HG02759 (cell line): ENCODE data around the gene MORC2.

Experiments used
- ATAC-seq: cut with Tn5 transposase; IDR thresholded peaks from one replicate; pipeline ENCODE4 v1.9.1; 2021; ENCODE audit warnings: mild to moderate bottlenecking, moderate library complexity; ENCODE audit not compliant: unreplicated experiment

The MORC2 gene

GRCh38 chr22:30968015-30968923 lies at the start of gene MORC2:
TSS of gene MORC2 (minus strand) at chr22:30968774. CDS start at chr22:30967889, 885 bp downstream.
- ATAC-seq: peak; percentile 27

DNA sequence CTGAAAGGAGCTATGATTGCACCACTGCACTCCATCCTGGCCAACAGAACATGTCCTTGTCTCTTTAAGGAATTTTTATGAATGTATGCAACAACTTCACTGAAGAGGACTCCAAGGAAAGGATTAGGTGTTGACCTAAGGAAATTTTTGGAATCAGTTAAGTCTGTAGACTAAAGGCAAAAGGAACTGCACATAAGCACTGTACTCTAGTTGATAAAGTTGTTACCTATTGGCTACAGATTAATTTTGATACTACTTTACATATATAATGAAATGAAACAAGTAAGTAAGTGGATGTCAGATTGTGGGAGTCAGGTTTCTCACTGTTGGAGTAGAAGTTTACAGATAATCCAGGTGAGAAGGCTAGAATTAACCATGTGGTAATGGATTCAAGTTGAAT lies 37.0 kb upstream of the MORC2 start:
- no peak for ATAC-seq

DNA sequence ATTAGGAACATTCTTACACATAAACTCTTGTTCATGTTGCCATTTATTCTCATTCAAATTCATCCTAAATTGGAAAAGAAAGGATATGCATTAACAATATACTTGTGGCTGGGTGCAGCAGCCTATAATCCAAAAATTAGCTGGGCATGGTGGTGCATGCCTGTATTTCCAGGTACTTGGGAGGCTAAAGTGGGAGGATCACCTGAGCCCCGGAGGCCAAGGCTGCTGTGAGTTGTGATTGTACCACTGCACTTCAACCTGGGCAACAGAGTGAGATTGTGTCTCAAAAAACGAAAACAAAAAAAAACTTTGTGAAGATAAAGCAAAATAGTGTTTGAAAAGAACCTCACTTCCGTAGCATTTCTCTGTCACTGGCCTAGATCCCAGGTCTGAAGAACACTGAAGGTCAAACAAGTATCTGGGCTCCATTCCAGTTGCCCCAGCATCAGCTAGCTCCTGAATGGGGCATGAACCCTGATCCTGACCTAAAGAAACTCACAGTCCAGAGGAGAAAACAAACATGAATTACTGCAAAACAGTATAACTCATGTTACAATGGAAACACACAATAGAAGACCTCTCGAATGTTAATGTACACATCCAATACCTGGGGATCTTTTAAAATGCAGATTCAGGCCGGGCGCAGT lies 32.7 kb upstream of the MORC2 start:
- ATAC-seq: no peak

DNA sequence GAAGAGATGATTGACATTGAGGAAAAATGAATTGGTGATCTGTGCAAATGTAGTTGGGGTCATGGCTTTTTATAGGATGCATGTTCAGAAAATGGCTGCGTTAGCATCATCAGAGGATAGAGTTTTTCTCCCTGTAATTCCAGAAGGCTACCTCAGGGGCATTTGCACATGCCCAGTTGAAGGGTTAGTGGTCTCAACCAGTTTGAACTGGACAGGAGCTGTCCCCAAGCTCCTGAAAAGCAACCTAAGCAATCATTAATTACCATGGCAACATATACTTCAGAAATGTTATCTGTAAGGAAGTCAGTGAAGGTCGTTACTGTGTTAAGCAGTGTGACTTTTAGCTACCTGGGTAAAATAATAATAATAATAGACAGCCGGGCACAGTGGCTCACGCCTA lies 29.8 kb upstream of the MORC2 start:
- ATAC-seq: no peak

- ATAC-seq: no peak
These were observed 27.9 kb upstream of the MORC2 start for GRCh38 chr22:30996462-30996861.

GRCh38 chr22:30994960-30995359 lies 26.4 kb upstream of the MORC2 start:
- ATAC-seq: no peak

DNA sequence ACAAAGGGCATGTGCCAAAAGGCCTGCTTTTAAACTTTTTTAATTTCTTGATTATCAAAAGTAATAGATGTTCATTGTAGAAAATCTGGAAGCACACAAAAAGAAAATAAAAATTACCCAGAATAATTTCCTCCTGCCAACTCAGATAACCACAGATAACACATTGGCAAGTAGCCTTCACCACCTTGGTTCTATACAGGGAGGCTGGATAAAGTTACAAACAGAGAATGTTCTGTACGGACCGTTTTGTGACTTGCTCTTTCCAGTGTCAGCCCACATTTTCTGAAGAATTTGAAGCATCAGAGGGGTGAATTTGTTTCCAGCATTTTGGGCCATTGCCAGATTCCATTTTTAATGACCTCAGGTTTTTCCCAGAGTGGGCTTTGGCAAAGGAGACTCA lies 24.0 kb upstream of the MORC2 start:
- no peak for ATAC-seq

DNA sequence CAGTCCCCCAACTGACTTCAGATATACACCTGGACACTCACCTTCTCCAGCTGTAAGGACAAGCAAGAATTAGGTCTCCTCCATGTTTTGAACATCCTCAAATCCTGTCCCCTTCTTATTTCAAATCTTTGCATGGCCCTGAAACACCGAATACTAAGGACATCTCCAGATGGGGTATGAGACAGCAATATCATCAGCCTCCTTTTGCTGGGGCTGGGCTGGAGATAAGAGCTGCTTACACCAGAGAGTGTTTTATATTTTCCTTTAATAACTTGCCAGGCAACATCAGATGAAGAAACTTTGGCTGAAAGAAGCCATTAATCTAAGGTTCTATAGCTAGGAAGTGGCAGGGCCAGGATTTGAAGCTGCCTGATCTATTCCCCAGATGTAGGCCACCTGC lies 22.1 kb upstream of the MORC2 start:
- no peak for ATAC-seq

DNA sequence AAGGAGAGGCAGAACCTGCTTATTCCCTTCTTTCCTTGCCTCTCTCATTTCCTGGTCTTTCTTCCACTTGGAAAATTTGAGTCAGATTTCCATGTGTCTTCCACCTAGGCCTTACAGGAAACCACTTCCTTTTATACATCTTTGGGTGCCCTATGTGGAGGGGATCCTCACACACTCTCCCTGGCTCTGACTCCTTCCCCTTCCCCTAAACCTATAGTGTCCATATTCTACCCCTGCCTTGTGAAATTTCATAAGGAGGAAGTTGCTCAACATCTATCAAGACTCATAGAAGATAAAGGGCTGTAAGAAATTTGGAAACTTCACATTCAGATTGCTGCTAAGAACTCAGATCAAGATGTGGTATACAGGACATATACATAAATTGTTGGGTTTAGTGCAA lies 20.9 kb upstream of the MORC2 start:
- no peak for ATAC-seq

DNA sequence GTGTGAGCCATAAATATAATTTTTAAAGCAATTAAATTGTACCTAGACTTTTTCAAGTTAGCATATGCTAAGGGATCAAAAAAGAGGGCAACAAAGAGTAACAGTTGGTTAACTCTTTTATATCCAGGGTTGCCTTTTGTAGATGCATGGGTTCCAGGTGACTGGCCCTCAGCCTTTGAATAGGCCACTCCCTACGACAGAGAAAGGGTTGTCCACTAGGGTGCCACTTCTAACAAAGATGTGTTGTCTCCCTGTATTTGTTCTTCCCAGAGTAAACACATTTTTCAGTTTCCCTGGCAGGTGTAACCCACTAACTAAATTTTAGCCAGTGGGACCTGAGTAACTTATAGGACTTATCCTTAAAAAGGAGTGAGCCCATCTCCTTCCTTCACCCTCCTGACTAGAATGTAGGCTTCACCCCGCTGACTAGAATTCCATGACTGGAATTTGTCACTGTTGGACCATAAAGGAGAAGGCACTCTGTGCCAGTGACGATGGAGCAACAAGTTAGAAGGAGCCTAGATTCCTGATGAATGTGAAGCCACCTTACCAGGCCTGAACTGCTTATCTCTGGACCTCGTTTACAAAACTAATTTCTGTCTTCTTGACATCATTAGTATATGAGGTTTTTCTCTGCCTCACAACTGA lies 17.1 kb upstream of the MORC2 start:
- ATAC-seq: no peak

DNA sequence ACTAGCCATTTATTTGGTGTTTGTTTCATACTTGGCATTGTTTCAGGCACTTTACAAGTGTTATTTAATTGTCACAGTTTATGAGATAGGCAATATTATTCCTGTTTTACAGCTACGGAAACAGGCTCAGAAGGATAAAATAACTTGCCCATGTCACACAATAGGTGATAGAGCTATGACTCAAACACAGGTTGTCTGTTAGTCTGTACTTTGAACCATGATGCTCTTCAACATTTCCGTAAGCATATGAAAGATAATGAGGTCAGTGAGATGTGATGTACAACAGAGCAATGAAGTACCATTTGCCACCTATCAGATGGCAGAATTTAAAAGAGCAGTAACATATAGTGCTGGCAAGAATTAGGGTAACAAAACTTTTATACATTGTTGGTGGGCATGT lies 15.7 kb upstream of the MORC2 start:
- ATAC-seq: no peak

DNA sequence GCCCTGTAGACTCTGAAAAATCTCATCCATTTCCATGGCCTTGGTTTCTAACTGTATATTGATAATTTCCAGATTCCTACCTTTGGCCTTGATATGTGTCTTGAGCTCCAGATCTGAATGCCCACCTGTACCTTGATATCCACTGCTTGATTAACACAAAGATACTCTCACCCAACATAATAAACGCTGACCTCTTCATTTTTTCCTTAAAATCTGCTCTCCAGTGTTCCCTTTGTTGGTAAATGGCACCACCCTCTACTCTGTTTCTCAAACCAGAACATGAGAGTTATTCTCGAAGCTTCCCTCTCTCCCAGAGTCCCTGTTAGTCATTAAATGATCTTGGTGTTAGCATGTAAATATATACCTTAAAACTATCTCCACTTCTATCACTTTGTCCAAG lies 13.9 kb upstream of the MORC2 start:
- ATAC-seq: no peak

GRCh38 chr22:30979932-30980331 lies 11.4 kb upstream of the MORC2 start:
- no peak for ATAC-seq

DNA sequence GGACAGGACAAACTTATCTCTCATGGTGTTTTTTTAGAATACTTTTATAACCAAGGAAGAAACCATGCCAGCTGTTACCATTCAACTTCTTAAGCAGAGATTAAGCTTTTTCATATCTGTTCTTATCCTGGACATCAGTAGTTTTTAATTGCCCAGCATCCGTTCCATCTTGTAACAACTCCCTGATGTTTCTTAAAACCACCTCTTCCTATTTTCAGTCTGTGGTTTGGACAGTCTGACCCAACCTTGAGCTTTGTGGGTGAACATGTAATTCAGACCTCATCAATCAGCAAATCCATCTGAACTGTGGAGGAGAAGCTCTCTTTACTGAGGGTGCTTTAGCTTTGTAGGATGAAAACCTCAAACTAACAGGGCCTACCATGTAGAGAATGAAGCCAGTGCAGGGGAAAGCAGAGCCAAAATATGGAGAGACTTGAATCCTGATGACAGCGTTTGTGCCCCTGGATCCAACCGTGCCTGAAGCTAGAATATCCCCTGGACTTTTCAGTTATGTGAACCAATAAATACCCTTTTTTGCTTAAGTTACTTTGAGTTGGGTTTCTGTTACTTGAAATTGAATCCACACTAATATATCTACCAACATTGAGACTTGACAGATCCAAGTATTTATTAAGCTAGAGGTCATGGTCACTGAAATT lies 9.9 kb upstream of the MORC2 start:
- ATAC-seq: no peak

GRCh38 chr22:30970356-30970746 lies 1.8 kb upstream of the MORC2 start:
- no peak for ATAC-seq

- peak; percentile 40 for ATAC-seq
These were observed 1.2 kb upstream of the MORC2 start for GRCh38 chr22:30969532-30970355.

DNA sequence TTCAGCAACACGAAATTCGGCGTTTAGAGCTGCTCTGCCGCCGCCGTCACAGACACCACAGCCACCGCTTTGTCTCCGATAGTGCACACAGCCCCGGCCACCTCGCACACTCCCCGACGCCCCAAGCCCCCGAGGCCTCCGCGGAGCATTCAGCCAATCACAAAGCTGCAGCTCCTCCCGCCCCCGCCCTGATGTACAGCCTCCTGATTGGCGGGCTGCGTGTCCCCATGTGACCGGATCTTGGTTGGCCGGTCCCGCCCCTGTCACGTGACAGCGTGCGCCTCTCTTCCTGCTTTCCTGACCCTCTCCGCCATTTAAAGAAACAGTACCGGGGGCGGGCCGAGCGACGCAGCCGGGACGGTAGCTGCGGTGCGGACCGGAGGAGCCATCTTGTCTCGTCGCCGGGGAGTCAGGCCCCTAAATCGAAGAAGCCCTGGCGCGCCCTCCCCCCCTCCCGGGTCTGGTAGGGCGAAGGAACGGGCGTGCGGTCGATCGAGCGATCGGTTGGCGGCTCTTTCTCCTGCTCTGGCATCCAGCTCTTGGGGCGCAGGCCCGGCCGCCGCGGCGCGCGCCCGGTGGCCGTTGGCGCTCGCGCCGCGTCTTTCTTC lies 454 bp upstream of the MORC2 start, which contains the start of gene TUG1:
Gene TUG1 (plus strand): TSS at position 342 of the 608 bp plus-strand sequence.
- peak; percentile 88 for ATAC-seq

DNA sequence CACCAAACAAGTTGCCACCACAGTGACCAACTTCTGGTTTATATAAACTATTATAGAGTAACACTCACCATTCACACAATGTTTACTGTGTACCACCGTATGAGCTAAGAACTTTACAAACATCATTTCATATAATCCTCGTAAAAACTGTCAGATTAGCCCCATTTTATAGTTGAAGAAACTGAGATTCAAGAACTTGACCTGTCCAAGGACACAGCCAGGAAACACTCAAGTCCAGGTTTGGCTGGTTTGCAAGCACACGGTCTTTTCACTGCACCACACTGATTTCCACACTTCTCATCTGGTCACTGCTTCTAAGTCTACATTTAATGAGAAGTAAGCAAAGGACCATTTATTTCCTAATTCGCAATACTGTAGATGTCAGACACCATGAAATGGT lies 3.7 kb downstream of the MORC2 start:
- ATAC-seq: no peak

GRCh38 chr22:30955153-30955552 lies 13.4 kb downstream of the MORC2 start:
- no peak for ATAC-seq

GRCh38 chr22:30953206-30953605 lies 15.4 kb downstream of the MORC2 start:
- ATAC-seq: no peak
